Cardiac septum (tissue), 1 donor: Measurements from ENCODE around the gene DENND11. TPM values are rescaled to one million over a fixed set of nuclear protein-coding genes. Genes with fewer than 3 reads are reported as not detected.

Experiments
- DNase-seq: peaks from one replicate; pipeline ENCODE4 v3.0.0-alpha.2; 2020; ENCODE audit warnings: low spot score
- intact Hi-C: fragments of 100-400 bp; cut with DNase I; formaldehyde crosslinking; loops from one replicate; pipeline ENCODE4 v1.14.0; 2022
- total RNA-seq: library from RNA; stranded (reverse); fragmentation: NEBNext Ultra II Directional; extraction: Animal tissue kit (Norgen Biotek cat#: 25700); gene quantifications from one replicate; pipeline ENCODE4 v1.2.1, GENCODE V29; 2021
- donor health status: DM: no; HTN: no; CAD: no.

The DENND11 gene
- total RNA-seq, 1 donor from 2014 or later, result 8.7 TPM

- DNase-seq, result no peak
- intact Hi-C loops, result no loop called here
Measured at GRCh38 chr7:141659501-141659900, 42.5 kb downstream of the DENND11 start.

- no peak for DNase-seq
- intact Hi-C loops, result loop anchor here (5.0 kb wide), 1 partner anchor 83 kb away; the partner anchor contains the start of gene SSBP1
Measured at GRCh38 chr7:141654551-141654950, 47.4 kb downstream of the DENND11 start.

GRCh38 chr7:141652691-141653090 is 49.3 kb downstream of the DENND11 start:
- no peak for DNase-seq
- intact Hi-C loops, result loop anchor here (5.0 kb wide), 1 partner anchor 85 kb away; the partner anchor contains the start of gene SSBP1

Other genes starting within 250 kb of the DENND11 start
- 32.7 TPM for gene AGK, start 150.8 kb downstream of the DENND11 start, total RNA-seq
- gene WEE2, start 6.2 kb upstream of the DENND11 start, total RNA-seq, result not detected
- 84.2 TPM for gene SSBP1, start 36.2 kb upstream of the DENND11 start, total RNA-seq
- 0.35 TPM for gene TAS2R3, start 61.9 kb upstream of the DENND11 start, total RNA-seq
- gene TAS2R4, start 74.5 kb upstream of the DENND11 start, total RNA-seq, result 0.54 TPM
- gene TAS2R5, start 88.1 kb upstream of the DENND11 start, total RNA-seq, result 0.40 TPM
- not detected for gene PRSS37, start 139.3 kb upstream of the DENND11 start, total RNA-seq
- not detected for gene OR9A4, start 214.2 kb upstream of the DENND11 start, total RNA-seq
- 1.6 TPM for gene CLEC5A, start 244.8 kb upstream of the DENND11 start, total RNA-seq